AG10803 (cell line): ENCODE results near the gene SLC5A11.

Source experiments
- DNase-seq: peaks from one replicate; pipeline ENCODE4 v3.0.0; 2010; ENCODE audit warnings: low read depth
- H3K4me3 ChIP-seq: 2 replicates; pipeline ENCODE4 v1.5.1; 2011; ENCODE audit warnings: mild to moderate bottlenecking, low read length, control low read depth
- CTCF ChIP-seq: conservative IDR thresholded peaks from 2 replicates; pipeline ENCODE4 v1.5.1; 2011; ENCODE audit warnings: mild to moderate bottlenecking, low read length, control low read depth, inconsistent platforms

The SLC5A11 gene

DNA sequence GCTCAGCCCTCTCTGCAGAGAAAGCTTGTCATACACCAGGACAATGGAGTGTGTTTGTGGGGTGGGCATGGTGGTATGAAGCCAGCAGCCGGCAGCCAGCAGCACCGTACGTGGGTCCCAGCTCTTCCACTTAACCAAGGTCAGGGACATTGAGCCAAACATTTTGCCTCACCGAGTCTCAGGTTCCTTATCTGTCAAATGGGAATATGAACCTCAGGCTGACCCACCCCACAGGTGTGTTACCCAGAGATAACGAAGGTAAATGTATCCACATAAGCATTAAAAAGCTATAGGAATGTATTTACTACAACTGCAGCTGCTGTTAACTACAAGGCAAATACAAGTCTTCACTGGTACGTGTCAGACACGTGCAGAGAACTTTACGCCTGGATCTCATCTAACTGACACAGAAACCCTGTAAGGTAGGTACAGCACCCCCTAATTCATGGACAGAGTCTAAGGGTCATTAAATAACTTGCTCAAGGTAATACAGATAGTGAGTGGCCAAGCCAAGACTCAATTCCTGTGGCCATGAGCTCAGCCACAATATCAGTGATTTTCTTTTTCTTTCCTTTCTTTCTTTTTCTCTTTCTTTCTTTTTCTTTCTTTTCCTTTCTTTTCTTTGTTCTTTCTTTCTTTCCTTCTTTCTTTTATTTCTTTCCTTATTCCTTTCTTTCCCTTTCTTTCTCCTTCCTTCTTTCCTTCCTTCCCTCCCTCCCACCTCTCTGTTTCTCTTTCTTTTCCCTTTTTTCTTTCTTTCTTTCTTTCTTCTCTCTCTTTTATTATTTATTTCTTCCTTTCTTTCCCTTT, 990 bp downstream of the SLC5A11 start:
- no peak for DNase-seq
- no peak overlapping the region for H3K4me3 ChIP-seq
- TF ChIP-seq CTCF: no peak

GRCh38 chr16:24847358-24847664, 1.5 kb downstream of the SLC5A11 start:
- no peak for DNase-seq
- TF ChIP-seq CTCF: no peak

GRCh38 chr16:24848065-24848464, 2.3 kb downstream of the SLC5A11 start:
- DNase-seq: peak; percentile 48
- no peak overlapping the region for H3K4me3 ChIP-seq
- TF ChIP-seq CTCF: no peak

More at GRCh38 chr16:24847358-24847664, 1.5 kb downstream of the SLC5A11 start:
- no peak overlapping the region for H3K4me3 ChIP-seq

GRCh38 chr16:24849641-24850040, 3.9 kb downstream of the SLC5A11 start:
- DNase-seq: no peak
- TF ChIP-seq CTCF: no peak

DNA sequence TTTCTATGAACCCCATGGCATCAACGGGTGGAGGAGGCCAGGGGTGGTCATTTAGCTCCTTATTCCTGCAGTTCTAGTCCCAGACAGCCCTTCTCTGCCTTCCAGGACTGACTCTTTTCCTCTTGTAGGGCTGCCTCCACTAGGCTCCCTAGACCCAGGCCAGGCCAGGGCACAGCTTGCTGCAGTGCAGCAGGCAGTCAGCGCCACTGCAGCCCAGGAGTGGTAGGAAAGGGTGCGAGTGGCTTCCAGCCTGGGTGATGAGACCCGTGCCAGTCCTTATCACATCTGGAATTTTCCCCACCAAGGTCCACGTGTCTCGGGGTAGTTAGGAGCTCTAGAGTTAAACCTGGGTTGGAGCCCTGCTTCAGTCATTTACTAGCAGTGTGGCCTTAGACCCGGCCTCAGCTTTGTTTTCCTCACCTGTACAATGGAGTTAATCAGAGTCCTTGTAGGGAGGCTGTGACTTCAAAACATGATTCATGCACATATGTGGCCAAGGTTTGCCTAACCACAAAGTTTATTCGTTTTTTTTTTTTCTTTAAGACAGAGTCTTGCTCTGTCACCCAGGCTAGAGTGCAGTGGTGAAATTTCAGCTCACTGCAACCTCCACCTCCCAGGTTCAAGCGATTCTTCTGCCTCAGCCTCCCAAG, 4.7 kb downstream of the SLC5A11 start:
- H3K4me3 ChIP-seq: no peak overlapping the region
- TF ChIP-seq CTCF: no peak
- peak; percentile 49 for DNase-seq

More at GRCh38 chr16:24849641-24850040, 3.9 kb downstream of the SLC5A11 start:
- H3K4me3 ChIP-seq: no peak overlapping the region

GRCh38 chr16:24851700-24852099, 5.9 kb downstream of the SLC5A11 start:
- no peak for TF ChIP-seq CTCF
- no peak for DNase-seq
- no peak overlapping the region for H3K4me3 ChIP-seq

DNA sequence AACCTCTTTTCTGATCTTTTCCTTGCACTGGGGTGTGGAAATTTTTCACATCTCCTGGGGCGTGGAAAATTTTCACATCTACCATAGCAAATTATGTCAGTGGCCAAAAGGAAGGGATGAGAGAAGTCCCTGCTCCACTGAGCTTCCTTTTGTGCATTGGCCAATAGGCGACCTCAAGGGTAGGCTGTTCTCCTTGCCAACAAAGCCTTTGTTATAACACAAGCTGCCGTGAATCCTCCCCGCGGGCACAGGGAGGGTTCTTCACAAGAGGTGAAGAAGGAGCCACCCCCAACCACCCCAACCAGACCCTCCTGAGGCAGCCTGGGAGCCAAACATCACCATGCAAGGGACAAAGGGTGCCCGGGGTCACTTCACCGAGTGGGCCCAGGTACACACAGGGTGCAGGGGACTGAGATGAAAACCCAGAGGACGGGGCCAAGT, 6.5 kb downstream of the SLC5A11 start:
- no peak for DNase-seq
- TF ChIP-seq CTCF: no peak

More for the DNA sequence above, 6.5 kb downstream of the SLC5A11 start:
- no peak overlapping the region for H3K4me3 ChIP-seq
